ENCODE measurements around the gene SUCLG2.

SUCLG2 gene

GRCh38 chr3:67608034-67608433, 46.4 kb downstream of the SUCLG2 start:
- ATAC-seq = no peak
- TF ChIP-seq ZNF8 (CRISPR knock-in tag; IDR thresholded peaks at IDR 0.05) (no peak), CSRNP3 (CRISPR knock-in tag; IDR thresholded peaks at IDR 0.05) (no peak), GLIS3 (CRISPR knock-in tag; IDR thresholded peaks at IDR 0.05) (no peak), ZFP30 (CRISPR knock-in tag; IDR thresholded peaks at IDR 0.05) (no peak), OSR1 (CRISPR knock-in tag; IDR thresholded peaks at IDR 0.05) (no peak), ARNTL (CRISPR knock-in tag; IDR thresholded peaks at IDR 0.05; ENCODE audit: borderline replicate concordance, low read depth) (no peak), ESRRG (CRISPR knock-in tag; IDR thresholded peaks at IDR 0.05) (no peak), ZNF565 (CRISPR knock-in tag; conservative IDR thresholded peaks at IDR 0.05; ENCODE audit: low read depth) (no peak)

GRCh38 chr3:67605377-67605776, 49.0 kb downstream of the SUCLG2 start:
- ATAC-seq = peak; percentile 98
- TF ChIP-seq ZFP3 (CRISPR knock-in tag; IDR thresholded peaks at IDR 0.05) (no peak), TCF4 (CRISPR knock-in tag; IDR thresholded peaks at IDR 0.05; ENCODE audit: borderline replicate concordance) (no peak), CSRNP3 (CRISPR knock-in tag; IDR thresholded peaks at IDR 0.05) (no peak), POU6F1 (CRISPR knock-in tag; IDR thresholded peaks at IDR 0.05; ENCODE audit: borderline replicate concordance, low read depth) (no peak), BACH2 (CRISPR knock-in tag; IDR thresholded peaks at IDR 0.05; ENCODE audit: borderline replicate concordance) (no peak)

- TF ChIP-seq SNAI2 (CRISPR knock-in tag; IDR thresholded peaks at IDR 0.05) = no peak
- TF ChIP-seq ZFP30 (CRISPR knock-in tag; IDR thresholded peaks at IDR 0.05) = no peak
- TF ChIP-seq ESRRG (CRISPR knock-in tag; IDR thresholded peaks at IDR 0.05) = no peak
- no peak for TF ChIP-seq CSDC2 (CRISPR knock-in tag; IDR thresholded peaks at IDR 0.05)
- no peak for TF ChIP-seq CREB5 (CRISPR knock-in tag; IDR thresholded peaks at IDR 0.05; ENCODE audit: low read depth)
- no peak for TF ChIP-seq ZNF565 (CRISPR knock-in tag; conservative IDR thresholded peaks at IDR 0.05; ENCODE audit: low read depth)
- TF ChIP-seq ISL1 (CRISPR knock-in tag; IDR thresholded peaks at IDR 0.05) = no peak
- TF ChIP-seq OSR1 (CRISPR knock-in tag; IDR thresholded peaks at IDR 0.05) = no peak
- no peak for TF ChIP-seq ZFP3 (CRISPR knock-in tag; IDR thresholded peaks at IDR 0.05)
- no peak for TF ChIP-seq ZC3H10 (CRISPR knock-in tag; IDR thresholded peaks at IDR 0.05)
- no peak for TF ChIP-seq GLIS3 (CRISPR knock-in tag; IDR thresholded peaks at IDR 0.05)
- no peak for TF ChIP-seq POU6F1 (CRISPR knock-in tag; IDR thresholded peaks at IDR 0.05; ENCODE audit: borderline replicate concordance, low read depth)
- TF ChIP-seq PATZ1 (CRISPR knock-in tag; IDR thresholded peaks at IDR 0.05; ENCODE audit: borderline replicate concordance) = no peak
- no peak for TF ChIP-seq ZNF8 (CRISPR knock-in tag; IDR thresholded peaks at IDR 0.05)
- no peak for TF ChIP-seq PPARA (CRISPR knock-in tag; IDR thresholded peaks at IDR 0.05; ENCODE audit: borderline replicate concordance)
- TF ChIP-seq TSHZ2 (CRISPR knock-in tag; IDR thresholded peaks at IDR 0.05) = no peak
- ATAC-seq = no peak
Observed at GRCh38 chr3:67602816-67603215, 51.6 kb downstream of the SUCLG2 start.

All from SK-N-SH treated with all-trans-retinoic acid at 6 μM for 48 hours (cell line).